ENCODE results near the gene NTPCR.

The NTPCR gene

DNA sequence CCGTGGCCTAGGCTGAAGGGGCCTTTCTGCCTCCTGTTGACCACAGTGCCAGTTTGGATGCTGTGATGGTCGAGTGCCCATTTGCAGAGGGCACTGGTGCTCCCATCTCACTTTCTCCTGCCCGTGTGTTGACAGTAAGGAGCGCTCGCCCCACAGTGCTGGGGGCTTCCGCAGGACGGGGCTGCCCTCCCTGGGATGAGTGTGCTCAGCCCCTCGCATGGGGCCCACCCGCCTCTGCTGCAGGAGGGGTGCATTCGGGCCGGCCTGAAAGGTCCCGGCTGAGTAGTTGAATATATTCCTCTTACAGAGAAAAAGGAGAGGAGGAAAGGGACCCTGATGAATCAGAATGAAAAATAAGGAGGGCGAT lies 37.3 kb downstream of the NTPCR start:
- in situ Hi-C loops (cut with HindIII; ENCODE audit: low sequenced_read_pairs), result no loop called here
- TF ChIP-seq, protein P1, sequence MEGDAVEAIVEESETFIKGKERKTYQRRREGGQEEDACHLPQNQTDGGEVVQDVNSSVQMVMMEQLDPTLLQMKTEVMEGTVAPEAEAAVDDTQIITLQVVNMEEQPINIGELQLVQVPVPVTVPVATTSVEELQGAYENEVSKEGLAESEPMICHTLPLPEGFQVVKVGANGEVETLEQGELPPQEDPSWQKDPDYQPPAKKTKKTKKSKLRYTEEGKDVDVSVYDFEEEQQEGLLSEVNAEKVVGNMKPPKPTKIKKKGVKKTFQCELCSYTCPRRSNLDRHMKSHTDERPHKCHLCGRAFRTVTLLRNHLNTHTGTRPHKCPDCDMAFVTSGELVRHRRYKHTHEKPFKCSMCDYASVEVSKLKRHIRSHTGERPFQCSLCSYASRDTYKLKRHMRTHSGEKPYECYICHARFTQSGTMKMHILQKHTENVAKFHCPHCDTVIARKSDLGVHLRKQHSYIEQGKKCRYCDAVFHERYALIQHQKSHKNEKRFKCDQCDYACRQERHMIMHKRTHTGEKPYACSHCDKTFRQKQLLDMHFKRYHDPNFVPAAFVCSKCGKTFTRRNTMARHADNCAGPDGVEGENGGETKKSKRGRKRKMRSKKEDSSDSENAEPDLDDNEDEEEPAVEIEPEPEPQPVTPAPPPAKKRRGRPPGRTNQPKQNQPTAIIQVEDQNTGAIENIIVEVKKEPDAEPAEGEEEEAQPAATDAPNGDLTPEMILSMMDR (IDR thresholded peaks at IDR 0.05; ENCODE audit: low read depth, low read length), result no peak
- no peak for DNase-seq (ENCODE audit: low read depth, low spot score)
- no peak overlapping the region for H3K4me3 ChIP-seq (ENCODE audit: low read depth, low read length)

DNA sequence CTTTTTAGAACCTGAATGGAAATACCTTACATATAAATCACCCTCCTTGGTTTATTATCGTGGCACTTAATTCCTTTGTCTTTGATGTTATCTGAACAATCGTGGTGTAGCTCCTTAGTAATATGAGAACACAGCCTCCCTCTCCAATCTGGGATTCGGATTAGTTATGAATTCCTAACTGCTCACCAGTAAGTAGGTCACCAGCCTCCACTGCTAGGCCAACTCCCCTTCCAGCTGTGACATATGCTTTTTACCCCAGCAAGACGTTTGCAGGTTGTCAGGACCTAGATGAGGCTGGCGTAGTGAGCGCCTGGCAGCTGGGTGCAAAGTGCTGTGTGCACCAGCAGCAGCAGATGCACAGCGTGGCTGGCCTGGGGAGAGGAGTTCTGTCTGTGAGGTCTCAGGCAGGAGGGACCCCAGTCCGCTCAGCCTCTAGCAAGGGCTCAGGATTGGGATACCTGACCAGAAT lies 38.2 kb downstream of the NTPCR start:
- TF ChIP-seq, protein P1 (IDR thresholded peaks at IDR 0.05; ENCODE audit: low read depth, low read length), result no peak

DNA sequence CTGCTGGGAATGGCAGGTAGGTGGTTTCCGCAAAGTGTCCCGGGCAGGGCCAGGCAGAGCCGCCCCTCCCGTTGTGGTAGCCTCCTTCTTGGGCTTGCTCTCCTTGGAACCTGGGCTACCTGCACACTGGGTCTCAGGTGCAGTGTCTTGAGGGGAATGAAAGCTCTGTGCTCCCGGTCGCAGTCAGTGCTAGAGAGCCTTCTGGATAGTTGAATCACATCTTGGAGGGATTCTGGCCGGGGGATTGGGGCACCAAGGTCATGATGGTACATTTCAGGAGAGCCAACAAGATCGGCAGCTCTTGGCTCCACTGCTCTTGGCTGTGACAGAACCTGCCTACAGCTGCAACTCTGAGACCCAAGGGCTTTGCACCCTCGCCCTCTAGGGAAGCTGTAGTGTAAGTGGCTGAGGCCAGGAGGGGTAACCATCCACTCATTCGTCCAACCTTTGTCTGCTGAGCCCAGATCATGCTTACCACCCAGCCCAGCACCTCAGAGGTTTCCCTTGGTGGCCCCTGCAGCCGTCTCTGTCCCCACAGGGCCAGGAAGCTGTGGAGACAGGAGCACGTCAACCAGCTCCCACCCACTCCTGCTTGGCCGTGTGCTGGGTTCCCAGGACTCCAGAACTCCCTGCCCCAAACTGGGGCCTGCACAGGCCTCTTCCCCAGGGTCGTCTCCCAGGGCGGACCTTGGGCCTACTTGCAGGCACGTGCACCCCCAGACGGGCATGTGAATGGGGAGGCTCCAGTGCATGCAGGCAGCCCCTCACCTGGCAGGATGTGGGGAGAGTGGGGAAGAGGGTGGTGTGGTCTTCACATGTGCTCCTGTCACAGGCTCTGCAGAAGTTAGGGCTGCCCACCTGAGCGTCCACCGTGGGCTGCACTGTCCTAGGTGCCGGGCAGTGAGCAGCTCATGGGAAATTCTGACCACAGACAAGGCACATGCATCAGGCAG lies 40.0 kb downstream of the NTPCR start:
- no peak overlapping the region for H3K4me3 ChIP-seq (ENCODE audit: low read depth, low read length)
- DNase-seq (ENCODE audit: low read depth, low spot score), result no peak
- in situ Hi-C loops (cut with HindIII; ENCODE audit: low sequenced_read_pairs), result no loop called here
- TF ChIP-seq, protein P1 (IDR thresholded peaks at IDR 0.05; ENCODE audit: low read depth, low read length), result no peak

More for the DNA sequence above, 38.2 kb downstream of the NTPCR start:
- peak; percentile 64 for DNase-seq (ENCODE audit: low read depth, low spot score)
- in situ Hi-C loops (cut with HindIII; ENCODE audit: low sequenced_read_pairs), result no loop called here
- no peak overlapping the region for H3K4me3 ChIP-seq (ENCODE audit: low read depth, low read length)

DNA sequence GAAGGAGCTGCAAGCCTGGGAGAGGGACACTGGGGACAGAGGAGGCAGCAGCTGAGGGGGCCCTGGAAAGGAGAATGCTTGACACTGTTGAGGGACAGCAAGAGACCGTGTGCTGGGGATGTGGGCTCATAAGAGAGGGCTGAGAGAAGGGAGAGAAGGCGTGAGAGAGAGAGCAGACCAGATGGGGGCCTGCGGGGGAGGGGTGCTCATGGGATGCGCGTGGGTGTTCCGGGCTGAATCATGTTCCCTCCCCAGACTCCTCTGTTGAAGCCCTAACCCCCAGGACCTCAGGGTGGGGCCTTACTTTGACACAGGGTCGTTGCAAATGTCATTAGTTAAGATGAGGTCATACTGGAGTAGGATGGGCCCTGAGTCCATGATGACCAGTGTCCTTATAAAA lies 40.8 kb downstream of the NTPCR start:
- TF ChIP-seq, protein P1 (IDR thresholded peaks at IDR 0.05; ENCODE audit: low read depth, low read length), result no peak
- no peak for DNase-seq (ENCODE audit: low read depth, low spot score)
- no peak overlapping the region for H3K4me3 ChIP-seq (ENCODE audit: low read depth, low read length)
- in situ Hi-C loops (cut with HindIII; ENCODE audit: low sequenced_read_pairs), result no loop called here

DNA sequence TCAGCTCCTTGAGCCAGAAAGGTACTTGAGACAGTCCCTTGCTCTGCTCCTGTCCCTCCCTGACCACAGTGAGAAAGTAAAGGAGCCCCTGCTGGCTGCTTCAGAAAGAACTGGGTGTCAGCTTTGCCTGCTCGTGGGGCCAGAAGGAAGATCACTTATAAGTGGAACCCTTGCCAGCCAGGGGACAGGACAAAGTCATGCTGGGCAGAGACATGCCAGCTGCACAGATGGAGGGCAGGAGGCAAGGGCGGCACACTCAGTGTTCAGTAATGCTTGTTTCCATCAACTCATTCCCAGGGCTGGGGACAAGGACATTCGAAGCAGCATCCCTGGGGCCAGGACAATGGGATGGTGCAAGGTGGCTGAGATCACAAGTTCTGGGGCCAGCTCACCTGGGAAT lies 41.8 kb downstream of the NTPCR start:
- TF ChIP-seq, protein P1 (IDR thresholded peaks at IDR 0.05; ENCODE audit: low read depth, low read length), result no peak
- no peak for DNase-seq (ENCODE audit: low read depth, low spot score)
- in situ Hi-C loops (cut with HindIII; ENCODE audit: low sequenced_read_pairs), result no loop called here
- H3K4me3 ChIP-seq (ENCODE audit: low read depth, low read length), result no peak overlapping the region

DNA sequence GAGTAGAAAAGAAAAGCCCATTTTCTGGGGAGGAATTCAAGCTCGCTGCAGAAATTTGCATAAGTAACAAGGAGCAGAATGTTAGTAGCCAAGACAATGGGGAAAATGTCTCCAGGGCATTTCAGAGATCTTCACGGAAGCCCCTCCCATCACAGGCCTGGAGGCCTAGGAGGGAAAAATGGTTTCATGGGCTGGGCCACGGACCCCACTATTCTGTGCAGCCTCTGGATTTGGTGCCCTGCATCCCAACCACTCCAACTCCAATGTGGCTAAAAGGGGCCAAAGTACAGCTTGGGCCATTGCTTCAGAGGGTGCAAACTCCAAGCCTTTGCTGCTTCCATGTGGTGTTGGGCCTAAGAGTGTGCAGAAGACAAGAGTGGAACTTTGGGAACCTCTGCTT lies 43.1 kb downstream of the NTPCR start:
- no peak overlapping the region for H3K4me3 ChIP-seq (ENCODE audit: low read depth, low read length)
- TF ChIP-seq, protein P1 (IDR thresholded peaks at IDR 0.05; ENCODE audit: low read depth, low read length), result no peak
- in situ Hi-C loops (cut with HindIII; ENCODE audit: low sequenced_read_pairs), result no loop called here
- no peak for DNase-seq (ENCODE audit: low read depth, low spot score)
